Fibroblast of skin of abdomen (primary cell): ENCODE results near the gene MXD3.
A peak's percentile ranks its signal among the peaks of the same experiment; 100 is the strongest.
"Not testable (repeated sequence)": the region's sequence is repeated elsewhere in the genome, so short reads cannot be mapped to it uniquely, and the experiment has no call there.

Experiments
- DNase-seq: peaks from one replicate; pipeline ENCODE4 v3.0.0-alpha.2; 2013

The MXD3 gene

GRCh38 chr5:177319913-177320588 is 8.4 kb upstream of the MXD3 start:
- DNase-seq, result no peak

GRCh38 chr5:177317959-177318377 is 6.3 kb upstream of the MXD3 start:
- peak; percentile 66 for DNase-seq

GRCh38 chr5:177316005-177316404 is 4.3 kb upstream of the MXD3 start:
- DNase-seq, result no peak

GRCh38 chr5:177315411-177315810 is 3.7 kb upstream of the MXD3 start:
- no peak for DNase-seq

GRCh38 chr5:177314376-177315342 is 3.0 kb upstream of the MXD3 start:
- no peak for DNase-seq

GRCh38 chr5:177313561-177314259 is 2.0 kb upstream of the MXD3 start:
- DNase-seq, result no peak

GRCh38 chr5:177312649-177313181 is 1.0 kb upstream of the MXD3 start:
- no peak for DNase-seq

GRCh38 chr5:177311392-177311722 is 341 bp downstream of the MXD3 start:
- no peak for DNase-seq

GRCh38 chr5:177310757-177311391 is 824 bp downstream of the MXD3 start:
- DNase-seq, result no peak

- no peak for DNase-seq
Measured at GRCh38 chr5:177310332-177310731, 1.4 kb downstream of the MXD3 start.

GRCh38 chr5:177309351-177310191 is 2.1 kb downstream of the MXD3 start:
- peak; percentile 47 for DNase-seq

GRCh38 chr5:177308740-177309139 is 3.0 kb downstream of the MXD3 start:
- DNase-seq, result no peak

GRCh38 chr5:177307544-177308363 is 3.9 kb downstream of the MXD3 start:
- no peak for DNase-seq

- DNase-seq, result no peak
Measured at GRCh38 chr5:177306674-177307543, 4.8 kb downstream of the MXD3 start.

GRCh38 chr5:177306103-177306640 is 5.5 kb downstream of the MXD3 start:
- not testable (repeated sequence) for DNase-seq

GRCh38 chr5:177304392-177305119 is 7.1 kb downstream of the MXD3 start:
- DNase-seq, result peak; percentile 39

GRCh38 chr5:177303925-177304391 is 7.7 kb downstream of the MXD3 start:
- DNase-seq, result no peak
